HCT116 (cell line): Measurements from ENCODE around the gene SND1. TPM values are rescaled to one million over a fixed set of nuclear protein-coding genes. Genes with fewer than 3 reads are reported as not detected.

Experiments used
- ATAC-seq: fragments of 200-7000 bp; cut with Tn5 transposase; 2 replicates; pipeline ENCODE4 v1.9.1; 2020; ENCODE audit warnings: mild to moderate bottlenecking, moderate library complexity
- BruUV-seq: library from RNA; stranded (reverse); fragments of 400-500 nt; replicated peaks from 2 replicates; lab custom pipeline; 2021; lab: Mats Ljungman, UMichigan
- CTCF ChIA-PET: fragments of 300-600 bp; sonication (Branson Sonifier 250); formaldehyde crosslinking; loops from one replicate; lab custom pipeline; 2021; ENCODE audit warnings: antibody characterized with exemption; lab: Charles Lee
- POLR2A ChIA-PET: fragments of 300-600, 350-600 bp; sonication (Branson Sonifier 250); formaldehyde crosslinking; loops from one replicate; lab custom pipeline; 2021; ENCODE audit warnings: antibody characterized with exemption; lab: Charles Lee
- RAD21 ChIA-PET, 2 experiments: fragments of 300-600 bp; sonication (Branson Sonifier 250); formaldehyde crosslinking; loops; one replicate each; lab custom pipeline; 2023; ENCODE audit warnings: low total read pairs in 2 of 2; ENCODE audit not compliant: uncharacterized antibody in 2 of 2, unreplicated experiment in 2 of 2, low non-redundant PET in 1 of 2; lab: Charles Lee
- DNase-seq: peaks from one replicate; pipeline ENCODE4 v3.0.0-alpha.2; 2010; ENCODE audit warnings: low read depth, low spot score
- H2AFZ ChIP-seq: fragments of 200-600 bp; shearing (Covaris generic), sonication (generic); 2 replicates; pipeline ENCODE4 v1.6.1; 2017; ENCODE audit warnings: low read depth, mixed run types, mixed read lengths, antibody characterized with exemption, low read length; ENCODE audit not compliant: poor library complexity, severe bottlenecking
- H3K27ac ChIP-seq: 2 replicates; pipeline ENCODE4 v1.5.1; 2012; ENCODE audit warnings: low read depth, low read length
- H3K27me3 ChIP-seq: fragments of 200-600 bp; sonication (generic); 2 replicates; pipeline ENCODE4 v1.6.1; 2016; ENCODE audit warnings: mixed run types, low read length, mixed read lengths; ENCODE audit not compliant: insufficient read depth
- H3K36me3 ChIP-seq, 2 experiments: fragments of 200-500 bp in 1 of 2; fragments of 200-600 bp in 1 of 2; sonication (Bioruptor generic) in 1 of 2; sonication (generic) in 1 of 2; 2 replicates each; pipeline versions ENCODE4 v1.5.1 to v1.6.1; 2014 to 2016; ENCODE audit warnings: low read length in 2 of 2, inconsistent platforms in 1 of 2, mixed read lengths in 1 of 2, mixed run types in 1 of 2; ENCODE audit not compliant: insufficient read depth in 2 of 2, control insufficient read depth in 1 of 2
- H3K4me1 ChIP-seq, 2 experiments: fragments of 200-600 bp in 1 of 2; sonication (generic) in 1 of 2; 2 replicates each; pipeline versions ENCODE4 v1.5.1 to v1.6.1; 2012 to 2017; ENCODE audit warnings: low read length in 2 of 2, inconsistent platforms in 1 of 2, mild to moderate bottlenecking in 1 of 2, mixed read lengths in 1 of 2, mixed run types in 1 of 2, moderate library complexity in 1 of 2; ENCODE audit not compliant: insufficient read depth in 2 of 2, control insufficient read depth in 1 of 2
- H3K4me2 ChIP-seq: fragments of 200-600 bp; sonication (generic); 2 replicates; pipeline ENCODE4 v1.6.1; 2017; ENCODE audit warnings: mixed run types, low read length, mixed read lengths
- H3K4me3 ChIP-seq, 2 experiments: fragments of 200-600 bp in 1 of 2; sonication (generic) in 1 of 2; replicated peaks in 1 of 2; 2 replicates each; pipeline ENCODE4 v1.5.1; 2011 to 2016; ENCODE audit warnings: low read length in 2 of 2, control low read depth in 1 of 2, low read depth in 1 of 2, mild to moderate bottlenecking in 1 of 2, mixed read lengths in 1 of 2, mixed run types in 1 of 2
- H3K79me2 ChIP-seq: fragments of 200-600 bp; sonication (generic); 2 replicates; pipeline ENCODE4 v1.6.1; 2017; ENCODE audit warnings: mild to moderate bottlenecking, mixed run types, low read length, moderate library complexity, mixed read lengths; ENCODE audit not compliant: insufficient read depth
- H3K9ac ChIP-seq: fragments of 200-600 bp; sonication (generic); 2 replicates; pipeline ENCODE4 v1.6.1; 2016; ENCODE audit warnings: low read length, mixed read lengths
- H3K9me2 ChIP-seq: fragments of 200-600 bp; sonication (generic), shearing (Covaris generic); 2 replicates; pipeline ENCODE4 v1.6.1; 2017; ENCODE audit warnings: mixed run types, mild to moderate bottlenecking, moderate library complexity; ENCODE audit not compliant: insufficient read depth
- H3K9me3 ChIP-seq, 2 experiments: fragments of 200-500 bp in 1 of 2; fragments of 200-600 bp in 1 of 2; sonication (Bioruptor generic) in 1 of 2; sonication (generic) in 1 of 2; 2 replicates each; pipeline ENCODE4 v1.6.1; 2014 to 2017; ENCODE audit warnings: low read length in 2 of 2, mixed read lengths in 2 of 2, inconsistent platforms in 1 of 2, low read depth in 1 of 2, mild to moderate bottlenecking in 1 of 2, mixed run types in 1 of 2, moderate library complexity in 1 of 2; ENCODE audit not compliant: control insufficient read depth in 1 of 2, insufficient read depth in 1 of 2
- H4K20me1 ChIP-seq: fragments of 200-600 bp; sonication (generic), shearing (Covaris generic); 2 replicates; pipeline ENCODE4 v1.6.1; 2017; ENCODE audit warnings: mixed run types, mild to moderate bottlenecking, moderate library complexity; ENCODE audit not compliant: insufficient read depth
- CBX3 ChIP-seq: IDR thresholded peaks from 2 replicates; pipeline ENCODE4 v1.6.1; 2012; ENCODE audit warnings: low read depth
- CEBPB ChIP-seq: IDR thresholded peaks from 2 replicates; pipeline ENCODE4 v1.6.1; 2012; ENCODE audit warnings: low read depth
- EGR1 ChIP-seq: IDR thresholded peaks from 2 replicates; pipeline ENCODE4 v1.6.1; 2012; ENCODE audit warnings: low read depth
- EZH2 ChIP-seq: fragments of 200-600 bp; sonication (generic); IDR thresholded peaks from 2 replicates; pipeline ENCODE4 v1.6.1; 2017; ENCODE audit warnings: antibody characterized with exemption, mixed run types
- EZH2phosphoT487 ChIP-seq: fragments of 200-600 bp; IDR thresholded peaks from 2 replicates; pipeline ENCODE4 v1.6.1; 2018; ENCODE audit warnings: antibody characterized with exemption, borderline replicate concordance
- JUND ChIP-seq: IDR thresholded peaks from 2 replicates; pipeline ENCODE4 v1.6.1; 2012
- POLR2AphosphoS5 ChIP-seq: IDR thresholded peaks from 2 replicates; pipeline ENCODE4 v1.6.1; 2011; ENCODE audit warnings: mild to moderate bottlenecking, low read depth, low read length, moderate library complexity
- RAD21 ChIP-seq: IDR thresholded peaks from 2 replicates; pipeline ENCODE4 v1.6.1; 2012; ENCODE audit warnings: low read depth, mild to moderate bottlenecking
- SP1 ChIP-seq: IDR thresholded peaks from 2 replicates; pipeline ENCODE4 v1.6.1; 2012; ENCODE audit warnings: low read depth
- TCF7L2 ChIP-seq: IDR thresholded peaks from 2 replicates; pipeline ENCODE4 v1.7.0; 2011; ENCODE audit warnings: borderline replicate concordance, inconsistent platforms; ENCODE audit not compliant: insufficient read depth, insufficient read length; ENCODE audit errors: extremely low read depth
- YY1 ChIP-seq: IDR thresholded peaks from 2 replicates; pipeline ENCODE4 v1.6.1; 2011; ENCODE audit warnings: low read length, low read depth, moderate library complexity, mild to moderate bottlenecking; ENCODE audit not compliant: insufficient replicate concordance; ENCODE audit errors: extremely low read depth
- ZNF274 ChIP-seq: fragments of 200-500 bp; sonication (Bioruptor generic); IDR thresholded peaks from 2 replicates; pipeline ENCODE4 v1.6.1; 2014; ENCODE audit warnings: mild to moderate bottlenecking, low read depth, low read length, inconsistent platforms
- intact Hi-C: fragments of 100-400 bp; cut with micrococcal nuclease; formaldehyde crosslinking; loops from 2 replicates; pipeline ENCODE4 v1.10.0; 2022
- total RNA-seq: library from RNA; stranded (reverse); gene quantifications from one replicate; pipeline ENCODE4 v1.2.1, GENCODE V29; 2021; ENCODE audit not compliant: unreplicated experiment
- TF ChIP-seq, protein P1 (sequence below): IDR thresholded peaks from 2 replicates; pipeline ENCODE4 v1.6.1; 2011; ENCODE audit warnings: mild to moderate bottlenecking, low read length, moderate library complexity; ENCODE audit not compliant: insufficient replicate concordance; ENCODE audit errors: extremely low read depth
- TF ChIP-seq, protein P2 (sequence below): IDR thresholded peaks from 2 replicates; pipeline ENCODE4 v1.6.1; 2012
- TF ChIP-seq, protein P3 (sequence below), 3 experiments: fragments of 200-600 bp in 1 of 3; sonication (generic) in 1 of 3; IDR thresholded peaks in 2 of 3; conservative IDR thresholded peaks in 1 of 3; 2 replicates each; pipeline ENCODE4 v1.5.1; 2012 to 2017; ENCODE audit warnings: low read depth in 2 of 3, low read length in 2 of 3, antibody characterized with exemption in 1 of 3, borderline replicate concordance in 1 of 3, control low read depth in 1 of 3, mild to moderate bottlenecking in 1 of 3, mixed read lengths in 1 of 3, mixed run types in 1 of 3, moderate library complexity in 1 of 3; ENCODE audit not compliant: insufficient read depth in 1 of 3

SND1 gene
- total RNA-seq, 1 experiment from 2014 or later: 169 TPM

DNA sequence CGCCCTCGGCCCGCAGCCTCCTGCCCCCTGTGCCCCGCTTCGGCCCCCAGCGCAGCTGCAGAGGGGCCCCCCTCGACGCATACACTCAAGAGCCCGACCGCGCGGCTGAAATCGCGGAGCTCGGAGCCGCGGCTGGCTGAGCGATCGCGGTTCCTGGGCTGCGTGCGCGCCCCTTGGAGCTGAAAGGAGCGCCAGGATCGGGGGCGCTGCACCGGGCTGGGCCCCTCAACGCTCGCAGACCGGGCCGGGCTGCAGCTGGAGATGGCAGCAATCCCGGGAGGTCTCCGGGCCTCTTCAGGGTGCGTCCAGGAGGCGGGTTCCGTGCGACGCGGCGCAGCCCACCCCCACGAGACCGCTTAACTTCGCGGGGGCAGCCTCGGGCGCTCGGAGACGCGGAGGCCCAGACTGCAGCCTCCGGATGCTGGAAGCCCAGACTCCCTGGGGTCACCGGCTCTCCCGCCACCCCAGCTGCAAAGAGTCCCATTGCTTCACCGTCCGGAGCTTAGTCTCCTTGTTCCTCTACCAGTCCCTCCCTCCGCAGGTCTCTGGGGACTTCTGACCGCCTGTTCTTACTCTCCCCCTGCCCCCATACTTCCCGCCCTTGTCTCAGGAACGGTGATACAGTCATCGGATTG lies 452.2 kb downstream of the SND1 start:
- CTCF ChIA-PET: no interaction called here
- POLR2A ChIA-PET: no interaction called here
- no peak for DNase-seq

More for the DNA sequence above, 452.2 kb downstream of the SND1 start:
- no peaks in the 10 kb centered on the region for H3K4me1 ChIP-seq
- intact Hi-C loops: no loop called here
- H3K27ac ChIP-seq: no peak overlapping the region
- no peaks in the 10 kb centered on the region for H3K79me2 ChIP-seq
- no TSS peak for BruUV-seq
- H3K9me2 ChIP-seq: no peaks in the 10 kb centered on the region
- no peak overlapping the region for H3K9ac ChIP-seq
- H3K9me3 ChIP-seq: no peaks in the 10 kb centered on the region
- H2AFZ ChIP-seq: no peak overlapping the region
- H3K4me2 ChIP-seq: no peak overlapping the region
- no peak for ATAC-seq
- H3K36me3 ChIP-seq: no peaks in the 10 kb centered on the region
- no peaks in the 10 kb centered on the region for H4K20me1 ChIP-seq
- no peak for TF ChIP-seq EZH2phosphoT487
- TF ChIP-seq JUND: no peak
- no peak for TF ChIP-seq CEBPB
- TF ChIP-seq EZH2: no peak
- TF ChIP-seq YY1: no peak
- no peak for TF ChIP-seq EGR1
- no peak for TF ChIP-seq POLR2AphosphoS5
- TF ChIP-seq, protein P1, sequence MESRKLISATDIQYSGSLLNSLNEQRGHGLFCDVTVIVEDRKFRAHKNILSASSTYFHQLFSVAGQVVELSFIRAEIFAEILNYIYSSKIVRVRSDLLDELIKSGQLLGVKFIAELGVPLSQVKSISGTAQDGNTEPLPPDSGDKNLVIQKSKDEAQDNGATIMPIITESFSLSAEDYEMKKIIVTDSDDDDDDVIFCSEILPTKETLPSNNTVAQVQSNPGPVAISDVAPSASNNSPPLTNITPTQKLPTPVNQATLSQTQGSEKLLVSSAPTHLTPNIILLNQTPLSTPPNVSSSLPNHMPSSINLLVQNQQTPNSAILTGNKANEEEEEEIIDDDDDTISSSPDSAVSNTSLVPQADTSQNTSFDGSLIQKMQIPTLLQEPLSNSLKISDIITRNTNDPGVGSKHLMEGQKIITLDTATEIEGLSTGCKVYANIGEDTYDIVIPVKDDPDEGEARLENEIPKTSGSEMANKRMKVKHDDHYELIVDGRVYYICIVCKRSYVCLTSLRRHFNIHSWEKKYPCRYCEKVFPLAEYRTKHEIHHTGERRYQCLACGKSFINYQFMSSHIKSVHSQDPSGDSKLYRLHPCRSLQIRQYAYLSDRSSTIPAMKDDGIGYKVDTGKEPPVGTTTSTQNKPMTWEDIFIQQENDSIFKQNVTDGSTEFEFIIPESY: no peak
- TF ChIP-seq RAD21: no peak
- no peak for TF ChIP-seq ZNF274
- TF ChIP-seq, protein P2, sequence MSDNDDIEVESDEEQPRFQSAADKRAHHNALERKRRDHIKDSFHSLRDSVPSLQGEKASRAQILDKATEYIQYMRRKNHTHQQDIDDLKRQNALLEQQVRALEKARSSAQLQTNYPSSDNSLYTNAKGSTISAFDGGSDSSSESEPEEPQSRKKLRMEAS: no peak
- no peak for TF ChIP-seq TCF7L2
- TF ChIP-seq SP1: no peak
- TF ChIP-seq CBX3: no peak
- TF ChIP-seq, protein P3, sequence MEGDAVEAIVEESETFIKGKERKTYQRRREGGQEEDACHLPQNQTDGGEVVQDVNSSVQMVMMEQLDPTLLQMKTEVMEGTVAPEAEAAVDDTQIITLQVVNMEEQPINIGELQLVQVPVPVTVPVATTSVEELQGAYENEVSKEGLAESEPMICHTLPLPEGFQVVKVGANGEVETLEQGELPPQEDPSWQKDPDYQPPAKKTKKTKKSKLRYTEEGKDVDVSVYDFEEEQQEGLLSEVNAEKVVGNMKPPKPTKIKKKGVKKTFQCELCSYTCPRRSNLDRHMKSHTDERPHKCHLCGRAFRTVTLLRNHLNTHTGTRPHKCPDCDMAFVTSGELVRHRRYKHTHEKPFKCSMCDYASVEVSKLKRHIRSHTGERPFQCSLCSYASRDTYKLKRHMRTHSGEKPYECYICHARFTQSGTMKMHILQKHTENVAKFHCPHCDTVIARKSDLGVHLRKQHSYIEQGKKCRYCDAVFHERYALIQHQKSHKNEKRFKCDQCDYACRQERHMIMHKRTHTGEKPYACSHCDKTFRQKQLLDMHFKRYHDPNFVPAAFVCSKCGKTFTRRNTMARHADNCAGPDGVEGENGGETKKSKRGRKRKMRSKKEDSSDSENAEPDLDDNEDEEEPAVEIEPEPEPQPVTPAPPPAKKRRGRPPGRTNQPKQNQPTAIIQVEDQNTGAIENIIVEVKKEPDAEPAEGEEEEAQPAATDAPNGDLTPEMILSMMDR (IDR thresholded peaks at IDR 0.05 in 2 of 3, conservative IDR thresholded peaks at IDR 0.05 in 1 of 3; ENCODE audit: borderline replicate concordance in 1 of 3, insufficient read depth in 1 of 3, low read depth in 2 of 3, low read length in 2 of 3): no peak
- no peak overlapping the region for H3K4me3 ChIP-seq
- RAD21 ChIA-PET: interaction anchor here in 1 of 2 experiments (1.4 kb wide), 1 partner anchor 106 kb away, joined by 3 read pairs; no protein-coding TSS in a partner anchor
- H3K27me3 ChIP-seq: no peaks in the 10 kb centered on the region; the same call in 1 of the 2 replicates
